Ectodermal cell (in vitro differentiated cells): ENCODE data around the gene TADA2A. TPM values are rescaled to one million over a fixed set of nuclear protein-coding genes. Genes with fewer than 3 reads are reported as not detected.

Experiments
- H3K27ac ChIP-seq: 2 replicates; pipeline ENCODE4 v1.7.0; 2013; ENCODE audit warnings: mild to moderate bottlenecking, low read depth, low read length; ENCODE audit not compliant: insufficient read depth, poor library complexity, severe bottlenecking
- H3K27me3 ChIP-seq: 2 replicates; pipeline ENCODE4 v1.7.0; 2013; ENCODE audit warnings: mild to moderate bottlenecking, low read length; ENCODE audit not compliant: insufficient read depth, control insufficient read depth, poor library complexity, severe bottlenecking
- H3K36me3 ChIP-seq: one replicate; pipeline ENCODE4 v1.7.0; 2013; ENCODE audit warnings: low read length; ENCODE audit not compliant: control insufficient read depth, insufficient read depth
- H3K4me1 ChIP-seq: one replicate; pipeline ENCODE4 v1.7.0; 2013; ENCODE audit warnings: low read length; ENCODE audit not compliant: control insufficient read depth, insufficient read depth
- H3K4me3 ChIP-seq: 2 replicates; pipeline ENCODE4 v1.7.0; 2013; ENCODE audit warnings: low read depth, low read length, control low read depth; ENCODE audit not compliant: insufficient read depth
- H3K9me3 ChIP-seq: 2 replicates; pipeline ENCODE4 v1.7.0; 2013; ENCODE audit warnings: mild to moderate bottlenecking, low read length, moderate library complexity; ENCODE audit not compliant: control insufficient read depth
- WGBS, 2 experiments: methylation state at CpG; one replicate each; pipeline ENCODE4 v1.1.7; 2013; ENCODE audit warnings: missing lambda C conversion rate in 2 of 2; 5-methylcytosine and 5-hydroxymethylcytosine counted together
- polyA plus RNA-seq, 4 experiments: library from polyadenylated mRNA; stranded (reverse); fragments of 50-300 nt; gene quantifications; one replicate each; pipeline ENCODE4 v1.2.3, GENCODE V29; 2013

Gene TADA2A
- polyA plus RNA-seq (2013, experiment 1 of 4), result 25.6 TPM
- polyA plus RNA-seq (2013, experiment 2 of 4), result 23.2 TPM
- 18.0 TPM for polyA plus RNA-seq (2013, experiment 3 of 4)
- polyA plus RNA-seq (2013, experiment 4 of 4), result 19.0 TPM

GRCh38 chr17:37406635-37407461 is at the start of gene TADA2A, which contains the start of gene ACACA:
TSS of gene TADA2A (plus strand) at chr17:37406886. CDS start at chr17:37411366, 4,480 bp downstream.
TSS of gene ACACA (minus strand) at chr17:37406836. CDS start at chr17:37406299, 537 bp downstream.
- 1% methylated on average over 98 of the region's 98 CpGs for WGBS, 2 experiments
- Histone ChIP-seq H3K36me3 (peaks cover 10% of the 10 kb centered on the region), H3K9me3 (no peaks in the 10 kb centered on the region)

GRCh38 chr17:37358098-37358829 is 48.4 kb upstream of the TADA2A start:
- Histone ChIP-seq H3K27ac (peak overlapping the region; percentile 95), H3K27me3 (no peaks in the 10 kb centered on the region), H3K4me3 (peak overlapping the region; percentile 97), H3K36me3 (peaks cover 3% of the 10 kb centered on the region), H3K4me1 (no peaks in the 10 kb centered on the region), H3K9me3 (no peaks in the 10 kb centered on the region)
- WGBS, 2 experiments, result 2 to 3% methylated on average over 21 of the region's 21 CpGs

More at GRCh38 chr17:37406635-37407461, at the start of gene TADA2A, which contains the start of gene ACACA:
- H3K4me3 ChIP-seq, result peak within 1 kb of the TSS; percentile 76
- peak within 1 kb of the TSS; percentile 66 for H3K27ac ChIP-seq
- H3K4me1 ChIP-seq, result no peaks in the 10 kb centered on the region
- no peaks in the 10 kb centered on the region for H3K27me3 ChIP-seq

GRCh38 chr17:37358830-37359681 is 47.6 kb upstream of the TADA2A start:
- peak overlapping the region; percentile 95 for H3K27ac ChIP-seq
- 0 to 1% methylated on average over 88 of the region's 88 CpGs for WGBS, 2 experiments
- H3K9me3 ChIP-seq, result no peaks in the 10 kb centered on the region
- no peaks in the 10 kb centered on the region for H3K36me3 ChIP-seq
- no peaks in the 10 kb centered on the region for H3K27me3 ChIP-seq
- no peaks in the 10 kb centered on the region for H3K4me1 ChIP-seq
- peak overlapping the region; percentile 97 for H3K4me3 ChIP-seq

- H3K4me3 ChIP-seq, result peak overlapping the region; percentile 21
- H3K36me3 ChIP-seq, result no peaks in the 10 kb centered on the region
- no peaks in the 10 kb centered on the region for H3K27me3 ChIP-seq
- H3K4me1 ChIP-seq, result no peaks in the 10 kb centered on the region
- peak overlapping the region; percentile 85 for H3K27ac ChIP-seq
- H3K9me3 ChIP-seq, result no peaks in the 10 kb centered on the region
- WGBS, 2 experiments, result 42 to 44% methylated on average over 18 of the region's 18 CpGs
Measured at GRCh38 chr17:37359682-37360188, 47.0 kb upstream of the TADA2A start.

- Histone ChIP-seq H3K9me3 (no peaks in the 10 kb centered on the region), H3K27me3 (no peaks in the 10 kb centered on the region), H3K4me3 (no peak overlapping the region), H3K36me3 (no peaks in the 10 kb centered on the region), H3K4me1 (no peaks in the 10 kb centered on the region), H3K27ac (no peak overlapping the region)
- WGBS, 2 experiments, result 95 to 96% methylated on average over 3 of the region's 3 CpGs
Measured at GRCh38 chr17:37360632-37361031, 46.1 kb upstream of the TADA2A start.

- Histone ChIP-seq H3K4me3 (no peak overlapping the region), H3K27ac (no peak overlapping the region), H3K4me1 (no peaks in the 10 kb centered on the region), H3K36me3 (no peaks in the 10 kb centered on the region), H3K9me3 (no peaks in the 10 kb centered on the region), H3K27me3 (no peaks in the 10 kb centered on the region)
- WGBS, 2 experiments, result 87 to 90% methylated on average over 4 of the region's 4 CpGs
Measured at GRCh38 chr17:37361543-37361942, 45.1 kb upstream of the TADA2A start.

- Histone ChIP-seq H3K27me3 (no peaks in the 10 kb centered on the region), H3K4me1 (no peaks in the 10 kb centered on the region), H3K9me3 (no peaks in the 10 kb centered on the region), H3K36me3 (no peaks in the 10 kb centered on the region), H3K27ac (no peak overlapping the region), H3K4me3 (no peak overlapping the region)
- WGBS, 2 experiments, result 92 to 95% methylated on average over 1 of the region's 1 CpG
Measured at GRCh38 chr17:37365589-37365988, 41.1 kb upstream of the TADA2A start.

GRCh38 chr17:37368577-37368976 is 38.1 kb upstream of the TADA2A start:
- Histone ChIP-seq H3K27ac (no peak overlapping the region), H3K27me3 (no peaks in the 10 kb centered on the region), H3K36me3 (no peaks in the 10 kb centered on the region), H3K4me1 (no peaks in the 10 kb centered on the region), H3K9me3 (no peaks in the 10 kb centered on the region), H3K4me3 (no peak overlapping the region)
- 93 to 98% methylated on average over 3 of the region's 3 CpGs for WGBS, 2 experiments

GRCh38 chr17:37373530-37374159 is 33.0 kb upstream of the TADA2A start:
- Histone ChIP-seq H3K27me3 (no peaks in the 10 kb centered on the region), H3K36me3 (no peaks in the 10 kb centered on the region), H3K4me3 (no peak overlapping the region), H3K27ac (no peak overlapping the region), H3K9me3 (no peaks in the 10 kb centered on the region), H3K4me1 (no peaks in the 10 kb centered on the region)
- WGBS, 2 experiments, result 17 to 18% methylated on average over 4 of the region's 4 CpGs
